ENCODE data around the gene YES1. TPM values are rescaled to one million over a fixed set of nuclear protein-coding genes. Genes with fewer than 3 reads are reported as not detected.
A peak's percentile ranks its signal among the peaks of the same experiment; 100 is the strongest.

The YES1 gene
- total and polyA plus RNA-seq, 2 of the 13 experiments (the other 11 are each of a cell fraction or from before 2014, with no cell fraction given): 17.2 to 70.8 TPM

DNA sequence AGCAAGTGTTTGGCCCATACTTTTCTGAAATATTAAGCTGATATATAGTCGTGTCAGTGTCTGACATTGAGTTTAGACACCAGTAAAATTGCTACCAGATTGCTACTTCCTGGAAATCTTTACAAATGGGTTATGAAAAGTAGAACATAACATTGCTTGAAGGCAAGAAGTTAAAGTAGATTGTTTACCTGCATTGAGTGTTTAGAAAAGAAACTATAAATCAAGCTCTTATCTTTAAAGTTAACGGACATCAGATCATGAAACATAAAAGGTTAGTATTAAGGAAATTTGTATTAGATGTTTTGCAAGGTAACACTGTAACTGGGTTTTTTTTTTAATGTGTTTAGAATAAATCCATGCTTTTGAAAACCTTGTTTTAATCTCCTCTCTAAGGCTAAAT is 4.8 kb upstream of the YES1 start:
- no peak for FAIRE-seq
- no peak for ATAC-seq
- ChIA-PET CTCF (ENCODE audit: low intra/inter-chr PET ratio, low total read pairs) (no interaction called here), POLR2A (no interaction called here)
- Histone ChIP-seq H3K9ac (ENCODE audit: insufficient read depth, low read depth, low read length) (no peak overlapping the region), H3K9me3 (ENCODE audit: low read length) (no peaks in the 10 kb centered on the region), H3K4me2 (ENCODE audit: low read depth, low read length) (peak overlapping the region; percentile 55; the same call in 1 of the 2 replicates), H3K4me1 (ENCODE audit: insufficient read depth, low read length) (peaks cover 25% of the 10 kb centered on the region), H2AFZ (ENCODE audit: low read length) (peak overlapping the region; percentile 42), H3K4me3 (replicated peaks in 1 of 3; ENCODE audit: insufficient read depth in 1 of 3, low read depth in 2 of 3, low read length in 3 of 3) (no peak overlapping the region), H3K27me3 (ENCODE audit: control insufficient read depth in 1 of 2, insufficient read depth in 2 of 2, low read length in 2 of 2) (no peaks in the 10 kb centered on the region), H4K20me1 (ENCODE audit: insufficient read depth, low read length) (no peaks in the 10 kb centered on the region), H3K36me3 (replicated peaks in 1 of 2; ENCODE audit: control insufficient read depth in 1 of 2, insufficient read depth in 2 of 2, low read length in 2 of 2) (no peaks in the 10 kb centered on the region), H3K27ac (ENCODE audit: extremely low read length, insufficient read depth, low read length) (no peak overlapping the region), H3K79me2 (ENCODE audit: insufficient read depth, low read length) (no peaks in the 10 kb centered on the region)
- WGBS (ENCODE audit: low lambda C conversion rate): 43% methylated on average over 2 of the region's 2 CpGs
- in situ Hi-C loops (cut with HindIII; ENCODE audit: extremely low pct_ligation_motif_present, low pct_unique_long_range_greater_than_20kb): no loop called here
- DNase-seq (ENCODE audit: low spot score): no peak
- TF ChIP-seq NCOA1 (CRISPR knock-in tag; IDR thresholded peaks at IDR 0.05) (no peak), MBNL3 (CRISPR knock-in tag; conservative IDR thresholded peaks at IDR 0.05) (no peak), TMF1 (CRISPR knock-in tag; IDR thresholded peaks at IDR 0.05; ENCODE audit: low read depth) (no peak), RBM39 (IDR thresholded peaks at IDR 0.05; ENCODE audit: low read depth, low read length, poor library complexity, severe bottlenecking) (no peak), CEBPG (CRISPR knock-in tag; IDR thresholded peaks at IDR 0.05) (no peak), ZNF773 (CRISPR knock-in tag; IDR thresholded peaks at IDR 0.05; ENCODE audit: borderline replicate concordance) (no peak), ASH2L (IDR thresholded peaks at IDR 0.05; ENCODE audit: insufficient read length, low read depth, low read length) (no peak), CEBPB (IDR thresholded peaks at IDR 0.05; ENCODE audit: borderline replicate concordance, low read depth, low read length) (no peak), KDM1A (CRISPR knock-in tag; IDR thresholded peaks at IDR 0.05) (no peak), MEIS1 (CRISPR knock-in tag; IDR thresholded peaks at IDR 0.05; ENCODE audit: borderline replicate concordance) (no peak), ZNF441 (CRISPR knock-in tag; IDR thresholded peaks at IDR 0.05; ENCODE audit: borderline replicate concordance) (no peak), ZNF816 (CRISPR knock-in tag; IDR thresholded peaks at IDR 0.05; ENCODE audit: borderline replicate concordance) (no peak)
- TF ChIP-seq, protein P1, sequence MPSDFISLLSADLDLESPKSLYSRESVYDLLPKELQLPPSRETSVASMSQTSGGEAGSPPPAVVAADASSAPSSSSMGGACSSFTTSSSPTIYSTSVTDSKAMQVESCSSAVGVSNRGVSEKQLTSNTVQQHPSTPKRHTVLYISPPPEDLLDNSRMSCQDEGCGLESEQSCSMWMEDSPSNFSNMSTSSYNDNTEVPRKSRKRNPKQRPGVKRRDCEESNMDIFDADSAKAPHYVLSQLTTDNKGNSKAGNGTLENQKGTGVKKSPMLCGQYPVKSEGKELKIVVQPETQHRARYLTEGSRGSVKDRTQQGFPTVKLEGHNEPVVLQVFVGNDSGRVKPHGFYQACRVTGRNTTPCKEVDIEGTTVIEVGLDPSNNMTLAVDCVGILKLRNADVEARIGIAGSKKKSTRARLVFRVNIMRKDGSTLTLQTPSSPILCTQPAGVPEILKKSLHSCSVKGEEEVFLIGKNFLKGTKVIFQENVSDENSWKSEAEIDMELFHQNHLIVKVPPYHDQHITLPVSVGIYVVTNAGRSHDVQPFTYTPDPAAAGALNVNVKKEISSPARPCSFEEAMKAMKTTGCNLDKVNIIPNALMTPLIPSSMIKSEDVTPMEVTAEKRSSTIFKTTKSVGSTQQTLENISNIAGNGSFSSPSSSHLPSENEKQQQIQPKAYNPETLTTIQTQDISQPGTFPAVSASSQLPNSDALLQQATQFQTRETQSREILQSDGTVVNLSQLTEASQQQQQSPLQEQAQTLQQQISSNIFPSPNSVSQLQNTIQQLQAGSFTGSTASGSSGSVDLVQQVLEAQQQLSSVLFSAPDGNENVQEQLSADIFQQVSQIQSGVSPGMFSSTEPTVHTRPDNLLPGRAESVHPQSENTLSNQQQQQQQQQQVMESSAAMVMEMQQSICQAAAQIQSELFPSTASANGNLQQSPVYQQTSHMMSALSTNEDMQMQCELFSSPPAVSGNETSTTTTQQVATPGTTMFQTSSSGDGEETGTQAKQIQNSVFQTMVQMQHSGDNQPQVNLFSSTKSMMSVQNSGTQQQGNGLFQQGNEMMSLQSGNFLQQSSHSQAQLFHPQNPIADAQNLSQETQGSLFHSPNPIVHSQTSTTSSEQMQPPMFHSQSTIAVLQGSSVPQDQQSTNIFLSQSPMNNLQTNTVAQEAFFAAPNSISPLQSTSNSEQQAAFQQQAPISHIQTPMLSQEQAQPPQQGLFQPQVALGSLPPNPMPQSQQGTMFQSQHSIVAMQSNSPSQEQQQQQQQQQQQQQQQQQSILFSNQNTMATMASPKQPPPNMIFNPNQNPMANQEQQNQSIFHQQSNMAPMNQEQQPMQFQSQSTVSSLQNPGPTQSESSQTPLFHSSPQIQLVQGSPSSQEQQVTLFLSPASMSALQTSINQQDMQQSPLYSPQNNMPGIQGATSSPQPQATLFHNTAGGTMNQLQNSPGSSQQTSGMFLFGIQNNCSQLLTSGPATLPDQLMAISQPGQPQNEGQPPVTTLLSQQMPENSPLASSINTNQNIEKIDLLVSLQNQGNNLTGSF (CRISPR knock-in tag; IDR thresholded peaks at IDR 0.05): no peak
- intact Hi-C loops (cut with micrococcal nuclease; ENCODE audit: unreplicated experiment): no loop called here
- no TSS peak for BruUV-seq (replicated peaks)

Measured in HepG2 (cell line).